AG04450 (cell line): ENCODE measurements around the gene TNN. TPM values are rescaled to one million over a fixed set of nuclear protein-coding genes. Genes with fewer than 3 reads are reported as not detected.

Experiments used
- CTCF ChIA-PET: fragments of 300-600, 350-600 bp; formaldehyde crosslinking; extraction: SDS; loops from one replicate; lab custom pipeline; 2022; ENCODE audit warnings: antibody characterized with exemption, inconsistent platforms; lab: Charles Lee
- POLR2A ChIA-PET: fragments of 350-600 bp; formaldehyde crosslinking; extraction: SDS; loops from one replicate; lab custom pipeline; 2021; ENCODE audit warnings: antibody characterized with exemption, inconsistent platforms; lab: Yijun Ruan, JAX
- DNase-seq: peaks from one replicate; pipeline ENCODE4 v3.0.0-alpha.2; 2011; ENCODE audit warnings: low read depth, low spot score
- H3K27ac ChIP-seq: one replicate; pipeline ENCODE4 v1.5.1; 2012; ENCODE audit warnings: low read depth, low read length, control low read depth
- H3K27me3 ChIP-seq: one replicate; pipeline ENCODE4 v1.6.0; 2012; ENCODE audit warnings: low read length; ENCODE audit not compliant: control insufficient read depth, insufficient read depth
- H3K4me3 ChIP-seq: 2 replicates; pipeline ENCODE4 v1.5.1; 2011; ENCODE audit warnings: mild to moderate bottlenecking, low read depth, low read length, control low read depth
- H3K9me3 ChIP-seq: 2 replicates; pipeline ENCODE4 v1.5.1; 2012; ENCODE audit warnings: low read length; ENCODE audit not compliant: control insufficient read depth, insufficient read depth
- CTCF ChIP-seq: IDR thresholded peaks from 2 replicates; pipeline ENCODE4 v1.5.1; 2011; ENCODE audit warnings: low read depth, low read length, control low read depth, inconsistent platforms
- polyA plus RNA-seq: library from polyadenylated mRNA; depleted of rRNA; stranded (reverse); fragments of >200 nt; gene quantifications from 2 replicates; pipeline ENCODE4 v1.2.3, GENCODE V29; 2011

Gene TNN
- polyA plus RNA-seq, 1 experiment, result not detected

DNA sequence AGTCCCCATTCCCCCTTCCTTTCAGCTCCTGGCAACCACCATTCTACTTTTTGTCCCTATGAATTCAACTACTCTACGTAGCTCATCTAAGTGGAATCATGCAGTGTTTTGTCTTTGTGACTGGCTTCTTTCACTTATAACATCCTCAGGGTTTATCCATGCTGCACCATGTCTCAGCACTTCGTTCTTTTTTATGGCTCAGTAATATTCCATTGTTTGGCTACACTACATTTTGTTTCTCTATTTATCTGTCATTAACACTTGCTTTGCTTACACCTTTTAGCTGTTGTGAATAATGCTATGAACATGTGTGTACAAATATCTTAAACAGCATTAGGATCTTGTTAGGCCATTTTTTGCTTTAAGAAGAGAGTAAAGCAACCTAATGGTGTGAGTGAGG, 42.9 kb upstream of the TNN start:
- Histone ChIP-seq H3K4me3 (no peak overlapping the region), H3K27me3 (no peaks in the 10 kb centered on the region), H3K9me3 (no peaks in the 10 kb centered on the region; the same call in 1 of the 2 replicates), H3K27ac (no peak overlapping the region)
- no peak for TF ChIP-seq CTCF
- POLR2A ChIA-PET, result interaction anchor here (1.0 kb wide), 1 partner anchor 26 kb away, joined by 3 read pairs; no protein-coding TSS in a partner anchor
- DNase-seq, result no peak
- CTCF ChIA-PET, result interaction anchor here (1.9 to 2.7 kb wide), 2 partner anchors 26 to 100 kb away, joined by 6 to 14 read pairs; no protein-coding TSS in a partner anchor

GRCh38 chr1:175033953-175034352, 33.7 kb upstream of the TNN start:
- no peak overlapping the region for H3K4me3 ChIP-seq
- no peaks in the 10 kb centered on the region for H3K9me3 ChIP-seq
- DNase-seq, result no peak
- POLR2A ChIA-PET, result no interaction called here
- H3K27ac ChIP-seq, result no peak overlapping the region
- peaks cover 7% of the 10 kb centered on the region for H3K27me3 ChIP-seq
- CTCF ChIA-PET, result no interaction called here
- no peak for TF ChIP-seq CTCF

- no peak for TF ChIP-seq CTCF
- no peak for DNase-seq
- CTCF ChIA-PET, result no interaction called here
- Histone ChIP-seq H3K4me3 (no peak overlapping the region), H3K27ac (no peak overlapping the region), H3K27me3 (peaks cover 7% of the 10 kb centered on the region), H3K9me3 (no peaks in the 10 kb centered on the region)
- POLR2A ChIA-PET, result no interaction called here
These were observed 32.9 kb upstream of the TNN start for GRCh38 chr1:175034775-175035174.

GRCh38 chr1:175035865-175036264, 31.8 kb upstream of the TNN start:
- no peak overlapping the region for H3K4me3 ChIP-seq
- H3K9me3 ChIP-seq, result no peaks in the 10 kb centered on the region
- H3K27ac ChIP-seq, result no peak overlapping the region
- no peak for TF ChIP-seq CTCF
- ChIA-PET POLR2A (no interaction called here), CTCF (interaction anchor here (0.6 to 1.2 kb wide), 2 partner anchors 9 to 216 kb away, joined by 3 read pairs; no protein-coding TSS in a partner anchor)
- H3K27me3 ChIP-seq, result peaks cover 7% of the 10 kb centered on the region
- no peak for DNase-seq

- TF ChIP-seq CTCF, result no peak
- H3K4me3 ChIP-seq, result no peak overlapping the region
- H3K27ac ChIP-seq, result no peak overlapping the region
- no peaks in the 10 kb centered on the region for H3K9me3 ChIP-seq
- POLR2A ChIA-PET, result no interaction called here
- peaks cover 7% of the 10 kb centered on the region for H3K27me3 ChIP-seq
- no peak for DNase-seq
- CTCF ChIA-PET, result interaction anchor here (0.6 to 1.2 kb wide), 2 partner anchors 9 to 216 kb away, joined by 3 read pairs; no protein-coding TSS in a partner anchor
These were observed 31.2 kb upstream of the TNN start for GRCh38 chr1:175036476-175036875.
